Measurements from ENCODE around the gene COLEC12. TPM values are rescaled to one million over a fixed set of nuclear protein-coding genes. Genes with fewer than 3 reads are reported as not detected.

COLEC12 gene
- total RNA-seq, 1 experiment from 2014 or later, result not detected

GRCh38 chr18:484749-485464 is 15.6 kb downstream of the COLEC12 start:
- intact Hi-C loops (cut with micrococcal nuclease), result no loop called here

More at GRCh38 chr18:484749-485464, 15.6 kb downstream of the COLEC12 start:
- ChIA-PET RAD21 (ENCODE audit: low non-redundant PET in 1 of 2, low total read pairs in 2 of 2, uncharacterized antibody in 2 of 2, unreplicated experiment in 2 of 2) (no interaction called here), CTCF (no interaction called here), POLR2A (no interaction called here)
- Histone ChIP-seq H3K36me3 (ENCODE audit: control insufficient read depth in 1 of 2, insufficient read depth in 2 of 2, low read length in 2 of 2) (no peaks in the 10 kb centered on the region), H3K27me3 (ENCODE audit: insufficient read depth, low read length) (no peaks in the 10 kb centered on the region), H3K79me2 (ENCODE audit: insufficient read depth, low read length) (no peaks in the 10 kb centered on the region), H2AFZ (ENCODE audit: low read depth, low read length, poor library complexity, severe bottlenecking) (no peak overlapping the region), H3K27ac (ENCODE audit: low read depth, low read length) (no peak overlapping the region), H3K4me1 (ENCODE audit: control insufficient read depth in 1 of 2, insufficient read depth in 2 of 2, low read length in 2 of 2) (peaks cover 0 to 8% of the 10 kb centered on the region in 2 experiments; a peak in 2 of 4 replicates), H4K20me1 (ENCODE audit: insufficient read depth) (no peaks in the 10 kb centered on the region), H3K9me2 (ENCODE audit: insufficient read depth) (no peaks in the 10 kb centered on the region), H3K4me3 (replicated peaks in 1 of 2; ENCODE audit: low read depth in 1 of 2, low read length in 2 of 2) (no peak overlapping the region), H3K9me3 (ENCODE audit: control insufficient read depth in 1 of 2, insufficient read depth in 1 of 2, low read depth in 1 of 2, low read length in 2 of 2) (no peaks in the 10 kb centered on the region), H3K9ac (ENCODE audit: low read length) (no peak overlapping the region), H3K4me2 (ENCODE audit: low read length) (no peak overlapping the region)
- no TSS peak for BruUV-seq (replicated peaks)
- TF ChIP-seq POLR2AphosphoS5 (IDR thresholded peaks at IDR 0.05; ENCODE audit: low read depth, low read length), result no peak
- TF ChIP-seq ZFX (IDR thresholded peaks at IDR 0.05), result no peak
- TF ChIP-seq ATF3 (IDR thresholded peaks at IDR 0.05), result no peak
- TF ChIP-seq EGR1 (IDR thresholded peaks at IDR 0.05; ENCODE audit: low read depth), result no peak
- no peak for TF ChIP-seq ZBTB33 (IDR thresholded peaks at IDR 0.05; ENCODE audit: extremely low read depth, insufficient replicate concordance, low read length)
- DNase-seq (ENCODE audit: low read depth, low spot score) (no peak), ATAC-seq (no peak)

Measured in HCT116 (cell line).